ENCODE results near the gene CD68.

Gene CD68

GRCh38 chr17:7579001-7579833 is at the start of gene CD68:
Gene CD68 (plus strand): TSS chr17:7579638. CDS start chr17:7579678, 40 bp downstream.
- H3K4me3 ChIP-seq (ENCODE audit: low read depth, low read length) = peak within 1 kb of the TSS; percentile 46
- peak; percentile 94 for DNase-seq (ENCODE audit: low read depth)
- TF ChIP-seq POLR2A (IDR thresholded peaks at IDR 0.05; ENCODE audit: extremely low read depth, insufficient read length) (peak; percentile 70), MAX (IDR thresholded peaks at IDR 0.05; ENCODE audit: low read depth, low read length) (peak; percentile 92), MYC (IDR thresholded peaks at IDR 0.05; ENCODE audit: low read depth, low read length) (peak; percentile 91)
- TF ChIP-seq, protein P1, sequence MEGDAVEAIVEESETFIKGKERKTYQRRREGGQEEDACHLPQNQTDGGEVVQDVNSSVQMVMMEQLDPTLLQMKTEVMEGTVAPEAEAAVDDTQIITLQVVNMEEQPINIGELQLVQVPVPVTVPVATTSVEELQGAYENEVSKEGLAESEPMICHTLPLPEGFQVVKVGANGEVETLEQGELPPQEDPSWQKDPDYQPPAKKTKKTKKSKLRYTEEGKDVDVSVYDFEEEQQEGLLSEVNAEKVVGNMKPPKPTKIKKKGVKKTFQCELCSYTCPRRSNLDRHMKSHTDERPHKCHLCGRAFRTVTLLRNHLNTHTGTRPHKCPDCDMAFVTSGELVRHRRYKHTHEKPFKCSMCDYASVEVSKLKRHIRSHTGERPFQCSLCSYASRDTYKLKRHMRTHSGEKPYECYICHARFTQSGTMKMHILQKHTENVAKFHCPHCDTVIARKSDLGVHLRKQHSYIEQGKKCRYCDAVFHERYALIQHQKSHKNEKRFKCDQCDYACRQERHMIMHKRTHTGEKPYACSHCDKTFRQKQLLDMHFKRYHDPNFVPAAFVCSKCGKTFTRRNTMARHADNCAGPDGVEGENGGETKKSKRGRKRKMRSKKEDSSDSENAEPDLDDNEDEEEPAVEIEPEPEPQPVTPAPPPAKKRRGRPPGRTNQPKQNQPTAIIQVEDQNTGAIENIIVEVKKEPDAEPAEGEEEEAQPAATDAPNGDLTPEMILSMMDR (IDR thresholded peaks at IDR 0.05; ENCODE audit: low read depth, low read length) = no peak

DNA sequence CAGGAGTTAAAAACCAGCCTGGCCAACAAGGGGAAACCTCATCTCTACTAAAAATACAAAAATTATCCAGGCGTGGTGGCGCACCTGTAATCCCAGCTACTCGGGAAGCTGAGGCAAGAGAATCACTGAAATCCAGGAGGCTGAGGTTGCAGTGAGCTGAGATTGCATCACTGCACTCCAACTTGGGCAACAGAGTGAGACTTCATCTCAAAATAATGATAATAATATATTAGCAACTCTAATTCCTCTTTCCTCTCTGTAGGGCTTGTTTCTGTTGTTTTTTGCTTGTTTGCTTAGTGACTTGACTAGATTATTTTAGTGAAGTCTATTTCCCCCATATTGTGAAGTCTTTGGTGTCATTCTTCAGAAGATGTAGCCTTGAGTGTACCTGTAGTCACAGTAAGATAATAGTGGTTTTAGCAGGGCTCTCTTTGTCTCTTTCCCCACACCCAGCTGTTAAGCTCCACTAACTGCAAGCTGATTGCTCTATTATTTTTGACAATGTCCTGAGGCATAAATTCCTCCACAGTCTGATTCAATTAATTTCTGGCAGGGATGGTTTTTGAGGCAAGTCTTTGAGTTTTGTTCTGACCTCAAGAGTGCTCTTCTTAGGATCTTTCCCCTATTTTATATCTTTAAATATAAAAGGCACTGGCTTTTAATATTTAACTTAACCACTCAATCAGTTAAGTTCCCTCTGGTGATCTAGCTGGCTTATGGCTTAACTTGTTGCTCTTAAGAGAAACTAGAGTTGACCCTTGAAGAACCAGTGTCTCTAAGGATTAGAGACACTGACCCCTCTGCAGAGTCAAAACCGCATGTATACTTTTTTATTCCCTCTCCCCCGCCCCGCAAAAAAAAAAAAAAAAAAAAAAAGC is 49.2 kb upstream of the CD68 start:
- no peak overlapping the region for H3K4me3 ChIP-seq (ENCODE audit: low read depth, low read length)
- TF ChIP-seq, protein P1 (IDR thresholded peaks at IDR 0.05; ENCODE audit: low read depth, low read length) = no peak
- DNase-seq (ENCODE audit: low read depth) = no peak

- no peak overlapping the region for H3K4me3 ChIP-seq (ENCODE audit: low read depth, low read length)
- TF ChIP-seq, protein P1 (IDR thresholded peaks at IDR 0.05; ENCODE audit: low read depth, low read length) = no peak
- DNase-seq (ENCODE audit: low read depth) = no peak
Measured at GRCh38 chr17:7538050-7538449, 41.4 kb upstream of the CD68 start.

GRCh38 chr17:7538891-7539545 is 40.4 kb upstream of the CD68 start:
- TF ChIP-seq POLR2A (IDR thresholded peaks at IDR 0.05; ENCODE audit: extremely low read depth, insufficient read length) (no peak), MYC (IDR thresholded peaks at IDR 0.05; ENCODE audit: low read depth, low read length) (no peak), MAX (IDR thresholded peaks at IDR 0.05; ENCODE audit: low read depth, low read length) (no peak)
- TF ChIP-seq, protein P1 (IDR thresholded peaks at IDR 0.05; ENCODE audit: low read depth, low read length) = no peak
- no peak overlapping the region for H3K4me3 ChIP-seq (ENCODE audit: low read depth, low read length)
- DNase-seq (ENCODE audit: low read depth) = no peak

GRCh38 chr17:7541074-7541621 is 38.3 kb upstream of the CD68 start:
- no peak overlapping the region for H3K4me3 ChIP-seq (ENCODE audit: low read depth, low read length)
- DNase-seq (ENCODE audit: low read depth) = no peak
- TF ChIP-seq MAX (IDR thresholded peaks at IDR 0.05; ENCODE audit: low read depth, low read length) = no peak

DNA sequence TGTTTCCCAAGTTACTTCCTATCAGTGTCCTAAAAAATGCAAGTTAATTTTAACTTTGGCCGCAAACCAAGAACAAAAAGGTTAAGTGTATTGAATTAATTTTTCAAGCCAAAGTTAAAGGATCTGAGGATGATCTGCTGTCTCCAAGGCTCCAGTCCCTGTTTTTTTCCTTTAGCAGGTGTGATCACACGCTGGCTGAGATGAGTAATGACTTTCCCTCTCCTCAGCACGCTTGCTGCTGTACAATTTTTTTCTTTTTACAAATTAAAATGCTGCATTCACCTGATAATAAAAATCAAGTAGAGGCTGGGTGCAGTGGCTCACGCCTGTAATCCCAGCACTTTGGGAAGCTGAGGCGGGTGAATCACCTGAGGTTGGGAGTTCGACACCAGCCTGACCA is 34.5 kb upstream of the CD68 start:
- no peak for DNase-seq (ENCODE audit: low read depth)
- no peak for TF ChIP-seq MAX (IDR thresholded peaks at IDR 0.05; ENCODE audit: low read depth, low read length)
- no peak for TF ChIP-seq MYC (IDR thresholded peaks at IDR 0.05; ENCODE audit: low read depth, low read length)
- no peak for TF ChIP-seq POLR2A (IDR thresholded peaks at IDR 0.05; ENCODE audit: extremely low read depth, insufficient read length)
- TF ChIP-seq, protein P1 (IDR thresholded peaks at IDR 0.05; ENCODE audit: low read depth, low read length) = no peak
- no peak overlapping the region for H3K4me3 ChIP-seq (ENCODE audit: low read depth, low read length)

Measured in NB4 (cell line).